H1 (cell line): ENCODE results near the gene CD28. TPM values are rescaled to one million over a fixed set of nuclear protein-coding genes. Genes with fewer than 3 reads are reported as not detected.

Source experiments
- CTCF ChIA-PET: fragments of 300-600 bp; sonication (Branson Sonifier 250); formaldehyde crosslinking; loops from one replicate; lab custom pipeline; 2021; ENCODE audit not compliant: partially characterized antibody; lab: Charles Lee
- POLR2A ChIA-PET: fragments of 300-600 bp; sonication (Branson Sonifier 250); formaldehyde crosslinking; loops from one replicate; lab custom pipeline; 2021; ENCODE audit warnings: inconsistent platforms; ENCODE audit not compliant: partially characterized antibody; lab: Charles Lee
- DNase-seq, 2 experiments: peaks; one replicate each; pipeline versions ENCODE4 v3.0.0 to v3.0.0-alpha.2; 2010 to 2022; ENCODE audit warnings: low spot score in 2 of 2, low read depth in 1 of 2, mixed read lengths in 1 of 2
- FAIRE-seq: peaks from 2 replicates; lab custom pipeline; 2011; peaks lifted over from hg19 to GRCh38; lab: Jason Lieb, UNC
- H2AFZ ChIP-seq: 2 replicates; pipeline ENCODE4 v1.8.1; 2012; ENCODE audit warnings: low read length, inconsistent platforms
- H2AK5ac ChIP-seq: 2 replicates; pipeline ENCODE4 v1.6.1; 2013; ENCODE audit warnings: low read depth, low read length
- H2BK120ac ChIP-seq: replicated peaks from 2 replicates; pipeline ENCODE3; 2013; ENCODE audit warnings: low read depth, low read length, inconsistent platforms
- H2BK12ac ChIP-seq: 2 replicates; pipeline ENCODE4 v1.6.1; 2013; ENCODE audit warnings: low read depth, low read length
- H2BK15ac ChIP-seq: 2 replicates; pipeline ENCODE4 v1.6.1; 2013; ENCODE audit warnings: low read length
- H2BK20ac ChIP-seq: 2 replicates; pipeline ENCODE4 v1.6.1; 2013; ENCODE audit warnings: low read length
- H2BK5ac ChIP-seq: 2 replicates; pipeline ENCODE4 v1.6.1; 2013; ENCODE audit warnings: low read depth, low read length
- H3K14ac ChIP-seq: 2 replicates; pipeline ENCODE4 v1.6.1; 2013; ENCODE audit warnings: inconsistent platforms; ENCODE audit not compliant: insufficient read length
- H3K18ac ChIP-seq: 2 replicates; pipeline ENCODE4 v1.6.1; 2013; ENCODE audit warnings: low read length; ENCODE audit errors: extremely low read depth
- H3K23ac ChIP-seq: 2 replicates; pipeline ENCODE4 v1.6.1; 2013; ENCODE audit warnings: inconsistent platforms; ENCODE audit not compliant: insufficient read length
- H3K23me2 ChIP-seq: 2 replicates; pipeline ENCODE4 v1.6.1; 2013; ENCODE audit warnings: low read depth, low read length
- H3K27ac ChIP-seq: 2 replicates; pipeline ENCODE4 v1.6.1; 2011; ENCODE audit warnings: low read depth, low read length, inconsistent platforms
- H3K27me3 ChIP-seq, 4 experiments: replicated peaks in 1 of 4; 1 replicate in 1 of 4; 2 replicates in 3 of 4; pipeline versions ENCODE4 v1.6.1 to v1.8.1; 2011 to 2013; ENCODE audit warnings: low read length in 3 of 4, mild to moderate bottlenecking in 3 of 4, inconsistent platforms in 2 of 4, mixed read lengths in 2 of 4, moderate library complexity in 1 of 4; ENCODE audit not compliant: control insufficient read depth in 3 of 4, insufficient read depth in 3 of 4; ENCODE audit errors: extremely low read depth in 1 of 4
- H3K36me3 ChIP-seq, 4 experiments: 2 replicates each; pipeline versions ENCODE4 v1.6.1 to v1.8.1; 2011 to 2013; ENCODE audit warnings: mild to moderate bottlenecking in 4 of 4, low read length in 3 of 4, moderate library complexity in 2 of 4, control low read depth in 1 of 4, inconsistent platforms in 1 of 4; ENCODE audit not compliant: insufficient read depth in 4 of 4, control insufficient read depth in 2 of 4
- H3K4ac ChIP-seq: replicated peaks from 2 replicates; pipeline ENCODE3; 2013; ENCODE audit warnings: low read length, low read depth, mixed read lengths, inconsistent platforms; ENCODE audit not compliant: insufficient read length
- H3K4me1 ChIP-seq, 4 experiments: replicated peaks in 1 of 4; 1 replicate in 1 of 4; 2 replicates in 3 of 4; pipeline versions ENCODE4 v1.6.1 to v1.8.1; 2011 to 2013; ENCODE audit warnings: low read length in 3 of 4, inconsistent platforms in 2 of 4, mixed read lengths in 1 of 4; ENCODE audit not compliant: insufficient read depth in 4 of 4, control insufficient read depth in 3 of 4
- H3K4me2 ChIP-seq, 2 experiments: 2 replicates each; pipeline versions ENCODE4 v1.6.1 to v1.8.1; 2011 to 2013; ENCODE audit warnings: low read depth in 2 of 2, low read length in 2 of 2, control low read depth in 1 of 2, inconsistent platforms in 1 of 2, mild to moderate bottlenecking in 1 of 2; ENCODE audit not compliant: insufficient read depth in 1 of 2
- H3K4me3 ChIP-seq, 4 experiments: fragments of 200-600, 300-600 bp in 1 of 4; sonication (generic), shearing (Covaris generic), sonication (Bioruptor Twin) in 1 of 4; 2 replicates each; pipeline versions ENCODE4 v1.5.1 to v1.8.1; 2011 to 2016; ENCODE audit warnings: low read length in 4 of 4, low read depth in 3 of 4, control low read depth in 2 of 4, inconsistent platforms in 2 of 4, mild to moderate bottlenecking in 2 of 4, mixed read lengths in 1 of 4, moderate library complexity in 1 of 4; ENCODE audit not compliant: insufficient read depth in 2 of 4; ENCODE audit errors: extremely low read depth in 1 of 4
- H3K56ac ChIP-seq: replicated peaks from 2 replicates; pipeline ENCODE3; 2013; ENCODE audit warnings: low read depth, mild to moderate bottlenecking, mixed read lengths, low read length, inconsistent platforms; ENCODE audit not compliant: insufficient read length
- H3K79me1 ChIP-seq: 2 replicates; pipeline ENCODE4 v1.6.1; 2013; ENCODE audit warnings: low read depth, low read length, control low read depth
- H3K79me2 ChIP-seq, 2 experiments: 2 replicates each; pipeline versions ENCODE4 v1.6.1 to v1.8.1; 2012 to 2013; ENCODE audit warnings: low read length in 2 of 2, mild to moderate bottlenecking in 2 of 2, inconsistent platforms in 1 of 2; ENCODE audit not compliant: insufficient read depth in 2 of 2, control insufficient read depth in 1 of 2
- H3K9ac ChIP-seq, 4 experiments: replicated peaks in 1 of 4; 1 replicate in 1 of 4; 2 replicates in 3 of 4; pipeline versions ENCODE4 v1.6.1 to v1.8.1; 2011 to 2013; ENCODE audit warnings: low read depth in 3 of 4, low read length in 3 of 4, control low read depth in 2 of 4, mild to moderate bottlenecking in 2 of 4, moderate library complexity in 2 of 4, inconsistent platforms in 1 of 4; ENCODE audit errors: extremely low read depth in 1 of 4
- H3K9me3 ChIP-seq, 2 experiments: 2 replicates each; pipeline versions ENCODE4 v1.6.1 to v1.8.1; 2012 to 2013; ENCODE audit warnings: mild to moderate bottlenecking in 2 of 2, moderate library complexity in 2 of 2, control low read depth in 1 of 2, inconsistent platforms in 1 of 2, low read depth in 1 of 2, low read length in 1 of 2, mixed read lengths in 1 of 2; ENCODE audit not compliant: insufficient read depth in 2 of 2
- H4K20me1 ChIP-seq, 2 experiments: replicated peaks in 1 of 2; 2 replicates each; pipeline versions ENCODE3 to v1.8.1; 2011 to 2013; ENCODE audit warnings: inconsistent platforms in 2 of 2, low read length in 2 of 2, mild to moderate bottlenecking in 1 of 2; ENCODE audit not compliant: insufficient read depth in 2 of 2, control insufficient read depth in 1 of 2
- H4K5ac ChIP-seq: 2 replicates; pipeline ENCODE4 v1.6.1; 2013; ENCODE audit warnings: low read length, low read depth, mixed read lengths, inconsistent platforms; ENCODE audit not compliant: insufficient read length
- H4K8ac ChIP-seq: 2 replicates; pipeline ENCODE4 v1.8.0; 2013; ENCODE audit warnings: mild to moderate bottlenecking, moderate library complexity, low read length, inconsistent platforms; ENCODE audit not compliant: insufficient read depth; ENCODE audit errors: extremely low read depth
- H4K91ac ChIP-seq: replicated peaks from 2 replicates; pipeline ENCODE3; 2013; ENCODE audit warnings: low read length, mixed read lengths, inconsistent platforms; ENCODE audit not compliant: insufficient read length
- E2F6 ChIP-seq: IDR thresholded peaks from 2 replicates; pipeline ENCODE4 v1.6.1; 2012; ENCODE audit warnings: inconsistent platforms
- SIX5 ChIP-seq: IDR thresholded peaks from 2 replicates; pipeline ENCODE4 v1.6.1; 2011; ENCODE audit warnings: mild to moderate bottlenecking, low read depth, low read length
- ZNF274 ChIP-seq: IDR thresholded peaks from 2 replicates; pipeline ENCODE4 v1.7.0; 2012; ENCODE audit warnings: low read length, borderline replicate concordance; ENCODE audit errors: extremely low read depth
- WGBS, 2 experiments: shearing (Covaris generic) in 1 of 2; methylation state at CpG; one replicate each; pipeline versions ENCODE4 v1.1.6 to v1.1.7; 2013 to 2015; ENCODE audit warnings: low lambda C conversion rate in 2 of 2, mixed read lengths in 2 of 2, inconsistent platforms in 1 of 2, low coverage in 1 of 2, missing lambda C conversion rate in 1 of 2; ENCODE audit not compliant: insufficient replicate concordance in 2 of 2, insufficient coverage in 1 of 2, insufficient read length in 1 of 2; ENCODE audit errors: extremely low coverage in 1 of 2, missing lambda C conversion rate in 1 of 2; 5-methylcytosine and 5-hydroxymethylcytosine counted together
- polyA plus RNA-seq, 7 experiments: library from polyadenylated mRNA; depleted of rRNA in 3 of 7; stranded (reverse) in 5 of 7; unstranded in 2 of 7; fragments of >200 nt in 5 of 7; fragments of 200-250 nt in 2 of 7; gene quantifications; 1 replicate in 5 of 7; 2 replicates in 1 of 7; 4 replicates in 1 of 7; pipeline versions ENCODE4 v1.2.1 to v1.2.3, GENCODE V29; 2011 to 2013; ENCODE audit warnings: missing spikeins in 2 of 7, mixed read lengths in 2 of 7
- total RNA-seq: library from RNA; stranded (reverse); fragmentation: NEBNext Ultra II Directional; extraction: Animal tissue kit (Norgen Biotek cat#: 25700); gene quantifications from 2 replicates; pipeline ENCODE4 v1.2.1, GENCODE V29; 2021
- TF ChIP-seq, protein P1 (sequence below): IDR thresholded peaks from 2 replicates; pipeline ENCODE4 v1.6.1; 2012; ENCODE audit warnings: low read length, inconsistent platforms

CD28 gene
- total and polyA plus RNA-seq, 2 of the 8 experiments (the other 6 are each of a cell fraction or from before 2014, with no cell fraction given) = not detected

- no peaks in the 10 kb centered on the region for H3K27me3 ChIP-seq
- no peak overlapping the region for H2AFZ ChIP-seq
- H4K91ac ChIP-seq = no peak overlapping the region
- no peak overlapping the region for H2BK120ac ChIP-seq
- H3K56ac ChIP-seq = no peak overlapping the region
- no peaks in the 10 kb centered on the region for H4K20me1 ChIP-seq
- FAIRE-seq (no peak), DNase-seq (no peak)
- no peak overlapping the region for H3K9ac ChIP-seq
- H4K8ac ChIP-seq = no peak overlapping the region
- H3K9me3 ChIP-seq = no peaks in the 10 kb centered on the region
- H3K79me1 ChIP-seq = no peaks in the 10 kb centered on the region
- POLR2A ChIA-PET = no interaction called here
- H3K14ac ChIP-seq = no peak overlapping the region
- no peak for TF ChIP-seq SIX5
- TF ChIP-seq, protein P1, sequence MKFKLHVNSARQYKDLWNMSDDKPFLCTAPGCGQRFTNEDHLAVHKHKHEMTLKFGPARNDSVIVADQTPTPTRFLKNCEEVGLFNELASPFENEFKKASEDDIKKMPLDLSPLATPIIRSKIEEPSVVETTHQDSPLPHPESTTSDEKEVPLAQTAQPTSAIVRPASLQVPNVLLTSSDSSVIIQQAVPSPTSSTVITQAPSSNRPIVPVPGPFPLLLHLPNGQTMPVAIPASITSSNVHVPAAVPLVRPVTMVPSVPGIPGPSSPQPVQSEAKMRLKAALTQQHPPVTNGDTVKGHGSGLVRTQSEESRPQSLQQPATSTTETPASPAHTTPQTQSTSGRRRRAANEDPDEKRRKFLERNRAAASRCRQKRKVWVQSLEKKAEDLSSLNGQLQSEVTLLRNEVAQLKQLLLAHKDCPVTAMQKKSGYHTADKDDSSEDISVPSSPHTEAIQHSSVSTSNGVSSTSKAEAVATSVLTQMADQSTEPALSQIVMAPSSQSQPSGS = no peak
- no peak for TF ChIP-seq ZNF274
- no peak for TF ChIP-seq E2F6
- no peaks in the 10 kb centered on the region for H3K79me2 ChIP-seq
- H3K23me2 ChIP-seq = no peaks in the 10 kb centered on the region; the same call in 1 of the 2 replicates
- H3K4ac ChIP-seq = no peak overlapping the region
- no peaks in the 10 kb centered on the region for H3K4me1 ChIP-seq
- no peak overlapping the region for H3K23ac ChIP-seq
- no peak overlapping the region for H2BK15ac ChIP-seq
- no peak overlapping the region for H4K5ac ChIP-seq
- H3K4me3 ChIP-seq = no peak overlapping the region
- no peak overlapping the region for H3K27ac ChIP-seq
- no peak overlapping the region for H2BK5ac ChIP-seq
- no peak overlapping the region for H2BK12ac ChIP-seq
- no peak overlapping the region for H2BK20ac ChIP-seq
- WGBS, 2 experiments = 98% methylated on average over 3 of the region's 3 CpGs; no CpG with 5 or more reads in 1 of the 2 experiments
- no peak overlapping the region for H3K18ac ChIP-seq
- H2AK5ac ChIP-seq = no peak overlapping the region
- H3K36me3 ChIP-seq = no peaks in the 10 kb centered on the region
- CTCF ChIA-PET = interaction anchor here (2.4 kb wide), 1 partner anchor 11 kb away, joined by 8 read pairs; no protein-coding TSS in a partner anchor
- no peak overlapping the region for H3K4me2 ChIP-seq
Measured at GRCh38 chr2:203709416-203710040, 3.1 kb downstream of the CD28 start.
